ENCODE results near the gene HSFX3. TPM values are rescaled to one million over a fixed set of nuclear protein-coding genes. Genes with fewer than 3 reads are reported as not detected.
A peak's percentile ranks its signal among the peaks of the same experiment; 100 is the strongest.

The HSFX3 gene
- total RNA-seq, 1 experiment from 2014 or later = not detected

DNA sequence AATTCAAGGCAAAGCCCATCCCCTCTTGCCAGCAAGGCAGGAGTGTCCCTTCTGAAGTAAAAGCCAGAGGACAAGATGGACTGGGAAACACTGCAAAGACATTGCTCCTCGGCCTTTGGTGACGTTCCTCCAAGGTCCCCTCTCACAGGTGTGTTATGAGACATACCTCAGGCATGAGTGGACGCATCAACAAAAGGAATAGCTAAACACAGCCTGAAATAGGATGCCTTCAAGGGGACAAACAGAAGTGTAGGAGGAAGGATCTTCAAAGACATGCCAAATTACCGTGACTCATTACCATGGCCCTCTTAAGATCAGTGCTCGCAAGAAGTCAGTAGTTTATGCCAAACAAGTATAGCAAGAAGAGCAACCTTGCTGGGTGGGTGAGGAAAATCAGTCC is 38.6 kb downstream of the HSFX3 start:
- H3K36me3 ChIP-seq (ENCODE audit: insufficient read depth, low read length, poor library complexity, severe bottlenecking) = no peaks in the 10 kb centered on the region
- intact Hi-C loops (cut with micrococcal nuclease; ENCODE audit: unreplicated experiment) = no loop called here
- no TSS peak for BruUV-seq (replicated peaks)

GRCh38 chrX:149510386-149510785 is 39.3 kb downstream of the HSFX3 start:
- no peaks in the 10 kb centered on the region for H3K27me3 ChIP-seq (replicated peaks; ENCODE audit: insufficient read depth, low read depth, low read length, poor library complexity)
- intact Hi-C loops (cut with micrococcal nuclease; ENCODE audit: unreplicated experiment) = no loop called here
- H3K4me1 ChIP-seq (ENCODE audit: insufficient read depth, low read length, poor library complexity, severe bottlenecking) = no peaks in the 10 kb centered on the region
- TF ChIP-seq, protein P1, sequence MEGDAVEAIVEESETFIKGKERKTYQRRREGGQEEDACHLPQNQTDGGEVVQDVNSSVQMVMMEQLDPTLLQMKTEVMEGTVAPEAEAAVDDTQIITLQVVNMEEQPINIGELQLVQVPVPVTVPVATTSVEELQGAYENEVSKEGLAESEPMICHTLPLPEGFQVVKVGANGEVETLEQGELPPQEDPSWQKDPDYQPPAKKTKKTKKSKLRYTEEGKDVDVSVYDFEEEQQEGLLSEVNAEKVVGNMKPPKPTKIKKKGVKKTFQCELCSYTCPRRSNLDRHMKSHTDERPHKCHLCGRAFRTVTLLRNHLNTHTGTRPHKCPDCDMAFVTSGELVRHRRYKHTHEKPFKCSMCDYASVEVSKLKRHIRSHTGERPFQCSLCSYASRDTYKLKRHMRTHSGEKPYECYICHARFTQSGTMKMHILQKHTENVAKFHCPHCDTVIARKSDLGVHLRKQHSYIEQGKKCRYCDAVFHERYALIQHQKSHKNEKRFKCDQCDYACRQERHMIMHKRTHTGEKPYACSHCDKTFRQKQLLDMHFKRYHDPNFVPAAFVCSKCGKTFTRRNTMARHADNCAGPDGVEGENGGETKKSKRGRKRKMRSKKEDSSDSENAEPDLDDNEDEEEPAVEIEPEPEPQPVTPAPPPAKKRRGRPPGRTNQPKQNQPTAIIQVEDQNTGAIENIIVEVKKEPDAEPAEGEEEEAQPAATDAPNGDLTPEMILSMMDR (conservative IDR thresholded peaks at IDR 0.05; ENCODE audit: low read depth, low read length) = 0 out of 2 replicates have a peak, but pooled peaks have one; percentile 28
- TF ChIP-seq EZH2 (IDR thresholded peaks at IDR 0.05; ENCODE audit: borderline replicate concordance, low read depth, low read length, poor library complexity, severe bottlenecking) = no peak
- BruUV-seq (replicated peaks) = no TSS peak
- H3K4me3 ChIP-seq (ENCODE audit: low read depth, low read length, poor library complexity, severe bottlenecking) = no peak overlapping the region
- peak; percentile 27 for DNase-seq (ENCODE audit: low spot score)
- H3K27ac ChIP-seq (ENCODE audit: low read depth, low read length, poor library complexity, severe bottlenecking) = no peak overlapping the region
- ChIA-PET POLR2A (ENCODE audit: low non-redundant PET) (no interaction called here), CTCF (no interaction called here)
- no peaks in the 10 kb centered on the region for H3K9me3 ChIP-seq (ENCODE audit: low read depth, low read length, poor library complexity, severe bottlenecking)
- H3K36me3 ChIP-seq (ENCODE audit: insufficient read depth, low read length, poor library complexity, severe bottlenecking) = no peaks in the 10 kb centered on the region

More for the DNA sequence above, 38.6 kb downstream of the HSFX3 start:
- no peak for DNase-seq (ENCODE audit: low spot score)
- Histone ChIP-seq H3K27me3 (replicated peaks; ENCODE audit: insufficient read depth, low read depth, low read length, poor library complexity) (no peaks in the 10 kb centered on the region), H3K9me3 (ENCODE audit: low read depth, low read length, poor library complexity, severe bottlenecking) (no peaks in the 10 kb centered on the region), H3K4me3 (ENCODE audit: low read depth, low read length, poor library complexity, severe bottlenecking) (no peak overlapping the region), H3K4me1 (ENCODE audit: insufficient read depth, low read length, poor library complexity, severe bottlenecking) (no peaks in the 10 kb centered on the region), H3K27ac (ENCODE audit: low read depth, low read length, poor library complexity, severe bottlenecking) (no peak overlapping the region)
- POLR2A ChIA-PET (ENCODE audit: low non-redundant PET) = no interaction called here
- no peak for TF ChIP-seq EZH2 (IDR thresholded peaks at IDR 0.05; ENCODE audit: borderline replicate concordance, low read depth, low read length, poor library complexity, severe bottlenecking)
- TF ChIP-seq, protein P1 (conservative IDR thresholded peaks at IDR 0.05; ENCODE audit: low read depth, low read length) = no peak
- CTCF ChIA-PET = no interaction called here

GRCh38 chrX:149508467-149508866 is 41.3 kb downstream of the HSFX3 start:
- ChIA-PET CTCF (no interaction called here), POLR2A (ENCODE audit: low non-redundant PET) (no interaction called here)
- Histone ChIP-seq H3K4me1 (ENCODE audit: insufficient read depth, low read length, poor library complexity, severe bottlenecking) (no peaks in the 10 kb centered on the region), H3K27me3 (replicated peaks; ENCODE audit: insufficient read depth, low read depth, low read length, poor library complexity) (no peaks in the 10 kb centered on the region), H3K4me3 (ENCODE audit: low read depth, low read length, poor library complexity, severe bottlenecking) (no peak overlapping the region), H3K36me3 (ENCODE audit: insufficient read depth, low read length, poor library complexity, severe bottlenecking) (no peaks in the 10 kb centered on the region), H3K27ac (ENCODE audit: low read depth, low read length, poor library complexity, severe bottlenecking) (no peak overlapping the region), H3K9me3 (ENCODE audit: low read depth, low read length, poor library complexity, severe bottlenecking) (no peaks in the 10 kb centered on the region)
- no TSS peak for BruUV-seq (replicated peaks)
- intact Hi-C loops (cut with micrococcal nuclease; ENCODE audit: unreplicated experiment) = no loop called here
- DNase-seq (ENCODE audit: low spot score) = no peak
- no peak for TF ChIP-seq EZH2 (IDR thresholded peaks at IDR 0.05; ENCODE audit: borderline replicate concordance, low read depth, low read length, poor library complexity, severe bottlenecking)
- TF ChIP-seq, protein P1 (conservative IDR thresholded peaks at IDR 0.05; ENCODE audit: low read depth, low read length) = no peak
